Cardiac fibroblast (primary cell): Measurements from ENCODE around the gene PROZ.

Source experiments
- DNase-seq, 2 donors: peaks; one replicate each; pipeline versions ENCODE4 v3.0.0 to v3.0.0-alpha.2; 2010; ENCODE audit warnings: low read depth in 2 of 2
- H3K4me3 ChIP-seq, 2 donors: replicated peaks in 1 of 2; 1 replicate in 1 of 2; 2 replicates in 1 of 2; pipeline ENCODE4 v1.5.1; 2011; ENCODE audit warnings: low read depth in 2 of 2, low read length in 2 of 2, mild to moderate bottlenecking in 2 of 2, moderate library complexity in 1 of 2
- TF ChIP-seq, protein P1 (sequence below): IDR thresholded peaks from one replicate; pipeline ENCODE4 v1.5.1; 2011; ENCODE audit warnings: low read depth, mild to moderate bottlenecking, low read length, inconsistent platforms

The PROZ gene

DNA sequence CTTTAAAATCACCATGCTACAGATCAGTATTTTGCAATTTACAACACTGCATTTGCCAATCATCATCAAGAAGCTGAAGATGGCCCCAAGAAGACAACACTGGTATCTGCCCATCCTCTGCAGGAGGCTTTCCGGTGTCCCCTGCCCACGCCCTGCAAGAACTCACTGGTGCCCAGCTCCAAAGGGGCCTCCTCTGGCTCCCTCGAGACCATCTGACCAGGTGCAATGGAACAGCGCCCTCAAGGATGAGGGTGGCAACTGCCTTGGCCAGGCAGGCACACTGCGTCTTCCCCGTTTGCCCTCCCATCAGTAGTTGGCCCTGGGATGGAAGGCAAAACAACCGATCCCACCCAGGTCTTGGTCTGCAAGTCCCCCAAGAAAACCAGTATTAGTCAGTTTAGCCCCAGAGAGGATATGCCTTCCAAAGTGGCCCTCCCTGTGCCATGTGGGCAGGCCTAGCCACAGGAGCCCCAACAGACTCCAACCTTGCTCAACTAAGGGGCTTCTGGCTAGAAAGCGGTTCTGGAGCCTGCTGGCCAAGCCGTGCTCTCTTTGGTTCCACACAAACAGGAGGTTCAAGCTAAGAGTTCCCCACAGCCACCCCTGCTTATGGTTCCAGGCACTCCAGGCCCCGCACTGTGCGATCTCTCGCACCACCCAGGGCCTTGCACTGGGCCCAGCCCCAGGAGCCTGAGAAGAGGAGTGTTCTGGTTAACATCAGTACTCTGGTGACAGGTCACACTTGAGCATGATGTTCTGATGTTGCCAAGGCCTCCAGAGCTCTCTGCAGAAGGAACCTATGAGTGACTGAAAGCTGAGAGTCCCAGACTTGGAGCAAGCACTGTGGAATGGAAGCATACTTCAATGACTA lies 45.3 kb downstream of the PROZ start:
- DNase-seq: peak in 1 of 2 donors; percentile 61
- H3K4me3 ChIP-seq: no peak overlapping the region
- TF ChIP-seq, protein P1, sequence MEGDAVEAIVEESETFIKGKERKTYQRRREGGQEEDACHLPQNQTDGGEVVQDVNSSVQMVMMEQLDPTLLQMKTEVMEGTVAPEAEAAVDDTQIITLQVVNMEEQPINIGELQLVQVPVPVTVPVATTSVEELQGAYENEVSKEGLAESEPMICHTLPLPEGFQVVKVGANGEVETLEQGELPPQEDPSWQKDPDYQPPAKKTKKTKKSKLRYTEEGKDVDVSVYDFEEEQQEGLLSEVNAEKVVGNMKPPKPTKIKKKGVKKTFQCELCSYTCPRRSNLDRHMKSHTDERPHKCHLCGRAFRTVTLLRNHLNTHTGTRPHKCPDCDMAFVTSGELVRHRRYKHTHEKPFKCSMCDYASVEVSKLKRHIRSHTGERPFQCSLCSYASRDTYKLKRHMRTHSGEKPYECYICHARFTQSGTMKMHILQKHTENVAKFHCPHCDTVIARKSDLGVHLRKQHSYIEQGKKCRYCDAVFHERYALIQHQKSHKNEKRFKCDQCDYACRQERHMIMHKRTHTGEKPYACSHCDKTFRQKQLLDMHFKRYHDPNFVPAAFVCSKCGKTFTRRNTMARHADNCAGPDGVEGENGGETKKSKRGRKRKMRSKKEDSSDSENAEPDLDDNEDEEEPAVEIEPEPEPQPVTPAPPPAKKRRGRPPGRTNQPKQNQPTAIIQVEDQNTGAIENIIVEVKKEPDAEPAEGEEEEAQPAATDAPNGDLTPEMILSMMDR: no peak

DNA sequence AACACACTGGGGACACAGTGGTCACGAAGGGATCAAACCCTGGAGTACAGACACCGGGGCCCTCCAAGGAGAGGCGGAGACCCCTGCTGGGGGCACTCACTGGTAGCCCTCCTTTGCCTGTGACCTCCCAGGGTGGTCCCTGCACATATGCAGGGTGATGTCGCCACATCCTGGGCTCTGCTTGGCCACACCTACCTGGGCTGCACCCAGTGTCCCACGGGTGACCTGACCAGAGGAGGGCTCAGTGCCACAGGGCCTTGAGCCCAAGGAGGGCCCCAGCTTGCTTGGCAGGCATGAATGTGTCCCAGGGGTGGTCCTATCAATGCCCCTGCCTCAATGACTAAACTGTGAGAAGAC lies 45.9 kb downstream of the PROZ start:
- no peak for DNase-seq
- TF ChIP-seq, protein P1: no peak
- H3K4me3 ChIP-seq: no peak overlapping the region

DNA sequence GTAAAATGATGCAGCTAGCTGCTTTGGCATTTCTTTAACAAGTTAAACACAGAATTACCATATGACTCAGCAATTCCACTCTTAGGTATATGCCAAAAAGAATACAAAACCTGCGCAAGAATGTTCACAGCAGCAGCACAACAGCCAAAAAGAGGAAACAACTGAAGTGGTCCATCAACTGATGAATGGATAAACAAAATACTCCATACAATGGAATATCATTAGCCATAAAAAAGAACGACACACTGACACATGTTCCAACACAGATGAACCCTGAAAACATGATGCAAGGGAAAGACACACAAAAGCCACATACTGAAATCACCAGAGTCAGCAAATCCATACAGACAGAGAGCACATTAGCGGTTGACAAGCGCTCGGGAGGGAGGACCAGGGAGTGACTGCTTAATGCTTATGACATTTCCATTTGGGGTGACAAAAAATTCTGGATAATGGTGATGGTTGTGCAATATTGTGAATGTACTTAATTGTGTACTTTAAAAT lies 47.0 kb downstream of the PROZ start:
- H3K4me3 ChIP-seq: no peak overlapping the region
- DNase-seq: peak; percentile 43 to 67
- TF ChIP-seq, protein P1: no peak

DNA sequence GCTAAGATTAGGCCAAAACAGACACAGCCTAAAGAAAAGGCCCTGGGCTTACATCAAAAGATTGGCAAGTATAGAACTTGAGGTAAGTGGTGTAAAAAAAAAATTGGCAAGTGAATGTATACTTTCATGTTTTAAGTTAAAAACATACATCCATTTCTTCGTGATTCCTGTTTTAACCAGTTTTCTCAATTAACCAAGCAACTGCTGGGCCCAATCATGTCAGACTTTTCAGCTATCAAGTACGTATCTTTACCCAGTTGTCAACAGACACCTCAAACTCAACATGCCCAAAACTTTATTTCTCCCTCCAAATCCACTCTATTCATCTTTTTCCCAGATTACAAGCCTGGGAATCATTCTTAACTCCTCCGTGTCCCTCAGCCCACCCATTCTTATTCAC lies 49.0 kb downstream of the PROZ start:
- peak overlapping the region; percentile 73 to 90 for H3K4me3 ChIP-seq
- no peak for DNase-seq
- TF ChIP-seq, protein P1: no peak

DNA sequence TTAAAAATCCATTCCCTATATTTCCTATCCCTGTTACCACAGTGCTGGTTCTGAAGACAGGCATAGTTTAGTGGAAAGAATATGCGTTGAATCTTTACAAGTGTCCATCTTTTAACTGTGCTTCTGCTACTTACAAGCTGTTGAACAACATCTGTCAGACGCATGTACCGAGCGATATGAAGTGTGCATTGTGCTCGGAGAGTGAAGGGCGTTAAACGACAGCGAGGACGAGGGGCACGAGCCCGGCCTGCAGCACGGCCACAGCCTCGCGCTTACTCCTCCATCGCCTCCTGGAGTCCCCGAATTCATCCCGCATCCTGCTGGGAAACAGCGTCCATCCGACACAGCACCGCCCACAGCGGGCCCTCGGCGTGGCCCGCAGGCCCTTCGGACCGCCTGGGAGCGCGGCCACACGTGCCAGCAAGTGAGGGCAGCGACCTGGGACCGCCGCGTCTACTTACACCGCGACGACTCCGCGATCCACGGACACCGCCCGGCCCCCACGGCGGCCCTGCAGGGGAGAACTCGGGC lies 49.5 kb downstream of the PROZ start:
- TF ChIP-seq, protein P1: no peak
- DNase-seq: peak; percentile 63 to 65

DNA sequence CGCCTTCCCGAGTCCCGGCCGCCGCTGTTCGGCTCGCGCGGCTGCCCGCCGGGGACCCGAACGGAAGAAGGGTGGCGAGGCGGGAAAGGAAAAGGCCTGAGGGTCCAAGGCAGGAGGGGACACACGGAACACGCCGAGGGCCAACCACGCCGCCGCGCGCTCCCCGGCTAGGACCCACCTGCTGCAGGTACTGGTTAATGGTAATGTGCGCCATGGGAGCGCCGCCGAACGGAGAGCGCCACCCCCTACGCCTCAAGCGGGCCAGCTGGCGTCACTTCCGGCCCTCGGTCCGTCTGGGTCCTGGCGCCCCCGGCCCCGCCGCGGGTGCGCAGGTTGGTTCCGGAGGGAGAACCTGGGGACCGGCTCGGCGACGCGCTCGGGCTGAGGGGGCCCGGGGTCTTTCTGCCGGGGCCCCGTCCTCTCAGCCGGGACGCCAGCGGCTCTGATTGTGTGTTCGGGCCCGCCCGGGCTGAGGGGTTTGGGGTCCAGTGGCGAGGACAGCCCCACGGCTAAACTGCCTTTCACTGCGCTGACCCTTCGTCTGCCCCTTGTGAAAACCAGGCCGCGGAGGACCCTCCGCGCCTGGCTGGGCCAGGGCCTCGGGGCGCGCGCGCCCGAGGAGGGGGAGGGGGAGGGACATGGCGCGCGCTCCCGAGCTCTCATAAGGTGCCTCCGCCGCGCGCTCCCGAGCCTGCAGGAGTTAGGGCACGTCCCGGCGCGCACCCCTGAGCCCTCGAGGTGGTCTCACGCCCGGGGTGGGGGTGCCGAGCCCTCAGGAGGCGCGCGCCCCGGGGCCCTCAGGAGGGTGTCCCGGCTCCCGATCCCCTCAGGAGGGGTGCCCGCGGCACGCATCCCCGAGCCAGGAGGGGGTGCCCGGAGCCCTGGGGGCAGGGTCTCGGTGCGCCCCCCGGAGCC lies 50.2 kb downstream of the PROZ start, which contains the start of gene PCID2:
Gene PCID2 (minus strand): TSS at position 249 of the 915 bp plus-strand sequence. CDS start 35 bp downstream, at position 214.
- DNase-seq: peak; percentile 90
- TF ChIP-seq, protein P1: no peak
- H3K4me3 ChIP-seq: peak within 1 kb of the TSS; percentile 73 to 90

More for the DNA sequence above, 49.5 kb downstream of the PROZ start:
- peak overlapping the region; percentile 73 to 90 for H3K4me3 ChIP-seq
